Measurements from ENCODE around the gene CTPS2.

The CTPS2 gene

GRCh38 chrX:16714504-16714903, 2.0 kb upstream of the CTPS2 start:
- H3K27ac ChIP-seq (ENCODE audit: low read depth, low read length, severe bottlenecking), result no peak overlapping the region
- no peaks in the 10 kb centered on the region for H3K4me1 ChIP-seq (ENCODE audit: control insufficient read depth, insufficient read depth, low read length, poor library complexity, severe bottlenecking)
- no peaks in the 10 kb centered on the region for H3K36me3 ChIP-seq (ENCODE audit: control insufficient read depth, insufficient read depth, low read length)
- 100% methylated on average over 1 of the region's 8 CpGs; no CpG with 5 or more reads in 1 of the 2 experiments for WGBS, 2 experiments (ENCODE audit: insufficient coverage in 2 of 2)
- H3K4me3 ChIP-seq (ENCODE audit: extremely low read depth, insufficient read depth, low read length, poor library complexity, severe bottlenecking), result no peak overlapping the region
- H3K9me3 ChIP-seq (ENCODE audit: control insufficient read depth, low read length), result no peaks in the 10 kb centered on the region

- 0 to 2% methylated on average over 22 to 25 of the region's 67 CpGs for WGBS, 2 experiments (ENCODE audit: insufficient coverage in 2 of 2)
- no peaks in the 10 kb centered on the region for H3K36me3 ChIP-seq (ENCODE audit: control insufficient read depth, insufficient read depth, low read length)
- peak overlapping the region; percentile 56 for H3K4me3 ChIP-seq (ENCODE audit: extremely low read depth, insufficient read depth, low read length, poor library complexity, severe bottlenecking)
- peak overlapping the region; percentile 53 for H3K27ac ChIP-seq (ENCODE audit: low read depth, low read length, severe bottlenecking)
- no peaks in the 10 kb centered on the region for H3K9me3 ChIP-seq (ENCODE audit: control insufficient read depth, low read length)
- no peaks in the 10 kb centered on the region for H3K4me1 ChIP-seq (ENCODE audit: control insufficient read depth, insufficient read depth, low read length, poor library complexity, severe bottlenecking)
Observed at GRCh38 chrX:16711893-16712547, 449 bp downstream of the CTPS2 start.

- Histone ChIP-seq H3K27ac (ENCODE audit: low read depth, low read length, severe bottlenecking) (peak overlapping the region; percentile 16), H3K4me3 (ENCODE audit: extremely low read depth, insufficient read depth, low read length, poor library complexity, severe bottlenecking) (peak overlapping the region; percentile 56), H3K36me3 (ENCODE audit: control insufficient read depth, insufficient read depth, low read length) (no peaks in the 10 kb centered on the region), H3K9me3 (ENCODE audit: control insufficient read depth, low read length) (no peaks in the 10 kb centered on the region), H3K4me1 (ENCODE audit: control insufficient read depth, insufficient read depth, low read length, poor library complexity, severe bottlenecking) (no peaks in the 10 kb centered on the region)
- WGBS, 2 experiments (ENCODE audit: insufficient coverage in 2 of 2), result 60% methylated on average over 1 of the region's 9 CpGs; no CpG with 5 or more reads in 1 of the 2 experiments
Observed at GRCh38 chrX:16711219-16711811, 1.2 kb downstream of the CTPS2 start.

- WGBS, 2 experiments (ENCODE audit: insufficient coverage in 2 of 2), result 94 to 100% methylated on average over 1 to 2 of the region's 3 CpGs
Observed at GRCh38 chrX:16708016-16708415, 4.5 kb downstream of the CTPS2 start.

GRCh38 chrX:16705370-16705769, 7.1 kb downstream of the CTPS2 start:
- Histone ChIP-seq H3K4me3 (ENCODE audit: extremely low read depth, insufficient read depth, low read length, poor library complexity, severe bottlenecking) (no peak overlapping the region), H3K27ac (ENCODE audit: low read depth, low read length, severe bottlenecking) (no peak overlapping the region), H3K36me3 (ENCODE audit: control insufficient read depth, insufficient read depth, low read length) (peaks cover 15% of the 10 kb centered on the region), H3K9me3 (ENCODE audit: control insufficient read depth, low read length) (no peaks in the 10 kb centered on the region), H3K4me1 (ENCODE audit: control insufficient read depth, insufficient read depth, low read length, poor library complexity, severe bottlenecking) (no peaks in the 10 kb centered on the region)
- 100% methylated on average over 2 of the region's 3 CpGs for WGBS, 2 experiments (ENCODE audit: insufficient coverage in 2 of 2)

More at GRCh38 chrX:16708016-16708415, 4.5 kb downstream of the CTPS2 start:
- no peaks in the 10 kb centered on the region for H3K9me3 ChIP-seq (ENCODE audit: control insufficient read depth, low read length)
- H3K27ac ChIP-seq (ENCODE audit: low read depth, low read length, severe bottlenecking), result no peak overlapping the region
- no peaks in the 10 kb centered on the region for H3K4me1 ChIP-seq (ENCODE audit: control insufficient read depth, insufficient read depth, low read length, poor library complexity, severe bottlenecking)
- H3K4me3 ChIP-seq (ENCODE audit: extremely low read depth, insufficient read depth, low read length, poor library complexity, severe bottlenecking), result no peak overlapping the region
- no peaks in the 10 kb centered on the region for H3K36me3 ChIP-seq (ENCODE audit: control insufficient read depth, insufficient read depth, low read length)

- H3K36me3 ChIP-seq (ENCODE audit: control insufficient read depth, insufficient read depth, low read length), result peaks cover 22% of the 10 kb centered on the region
- H3K27ac ChIP-seq (ENCODE audit: low read depth, low read length, severe bottlenecking), result no peak overlapping the region
- WGBS, 2 experiments (ENCODE audit: insufficient coverage in 2 of 2), result 78 to 97% methylated on average over 3 to 10 of the region's 15 CpGs
- H3K9me3 ChIP-seq (ENCODE audit: control insufficient read depth, low read length), result no peaks in the 10 kb centered on the region
- no peaks in the 10 kb centered on the region for H3K4me1 ChIP-seq (ENCODE audit: control insufficient read depth, insufficient read depth, low read length, poor library complexity, severe bottlenecking)
- H3K4me3 ChIP-seq (ENCODE audit: extremely low read depth, insufficient read depth, low read length, poor library complexity, severe bottlenecking), result no peak overlapping the region
Observed at GRCh38 chrX:16702700-16703599, 9.5 kb downstream of the CTPS2 start.

GRCh38 chrX:16700734-16701133, 11.7 kb downstream of the CTPS2 start:
- Histone ChIP-seq H3K9me3 (ENCODE audit: control insufficient read depth, low read length) (no peaks in the 10 kb centered on the region), H3K4me3 (ENCODE audit: extremely low read depth, insufficient read depth, low read length, poor library complexity, severe bottlenecking) (no peak overlapping the region), H3K27ac (ENCODE audit: low read depth, low read length, severe bottlenecking) (no peak overlapping the region), H3K4me1 (ENCODE audit: control insufficient read depth, insufficient read depth, low read length, poor library complexity, severe bottlenecking) (no peaks in the 10 kb centered on the region), H3K36me3 (ENCODE audit: control insufficient read depth, insufficient read depth, low read length) (peaks cover 31% of the 10 kb centered on the region)
- WGBS, 2 experiments (ENCODE audit: insufficient coverage in 2 of 2), result 100% methylated on average over 1 of the region's 2 CpGs; no CpG with 5 or more reads in 1 of the 2 experiments

- no peaks in the 10 kb centered on the region for H3K9me3 ChIP-seq (ENCODE audit: control insufficient read depth, low read length)
- peaks cover 36% of the 10 kb centered on the region for H3K36me3 ChIP-seq (ENCODE audit: control insufficient read depth, insufficient read depth, low read length)
- no peaks in the 10 kb centered on the region for H3K4me1 ChIP-seq (ENCODE audit: control insufficient read depth, insufficient read depth, low read length, poor library complexity, severe bottlenecking)
- WGBS, 2 experiments (ENCODE audit: insufficient coverage in 2 of 2), result 100% methylated on average over 1 of the region's 6 CpGs; no CpG with 5 or more reads in 1 of the 2 experiments
- no peak overlapping the region for H3K4me3 ChIP-seq (ENCODE audit: extremely low read depth, insufficient read depth, low read length, poor library complexity, severe bottlenecking)
- H3K27ac ChIP-seq (ENCODE audit: low read depth, low read length, severe bottlenecking), result no peak overlapping the region
Observed at GRCh38 chrX:16699389-16699788, 13.1 kb downstream of the CTPS2 start.

GRCh38 chrX:16696956-16697355, 15.5 kb downstream of the CTPS2 start:
- no peak overlapping the region for H3K27ac ChIP-seq (ENCODE audit: low read depth, low read length, severe bottlenecking)
- WGBS, 2 experiments (ENCODE audit: insufficient coverage in 2 of 2), result 80 to 89% methylated on average over 1 to 3 of the region's 3 CpGs
- no peak overlapping the region for H3K4me3 ChIP-seq (ENCODE audit: extremely low read depth, insufficient read depth, low read length, poor library complexity, severe bottlenecking)
- H3K36me3 ChIP-seq (ENCODE audit: control insufficient read depth, insufficient read depth, low read length), result peaks cover 47% of the 10 kb centered on the region
- no peaks in the 10 kb centered on the region for H3K9me3 ChIP-seq (ENCODE audit: control insufficient read depth, low read length)
- no peaks in the 10 kb centered on the region for H3K4me1 ChIP-seq (ENCODE audit: control insufficient read depth, insufficient read depth, low read length, poor library complexity, severe bottlenecking)

GRCh38 chrX:16695079-16695676, 17.3 kb downstream of the CTPS2 start:
- WGBS, 2 experiments (ENCODE audit: insufficient coverage in 2 of 2), result no CpG with 5 or more reads among the region's 10 CpGs
- Histone ChIP-seq H3K9me3 (ENCODE audit: control insufficient read depth, low read length) (no peaks in the 10 kb centered on the region), H3K27ac (ENCODE audit: low read depth, low read length, severe bottlenecking) (no peak overlapping the region), H3K4me1 (ENCODE audit: control insufficient read depth, insufficient read depth, low read length, poor library complexity, severe bottlenecking) (no peaks in the 10 kb centered on the region), H3K36me3 (ENCODE audit: control insufficient read depth, insufficient read depth, low read length) (peaks cover 46% of the 10 kb centered on the region), H3K4me3 (ENCODE audit: extremely low read depth, insufficient read depth, low read length, poor library complexity, severe bottlenecking) (no peak overlapping the region)

All from mesodermal cell (in vitro differentiated cells).